Caco-2 (cell line): ENCODE measurements around the gene CRB1. TPM values are rescaled to one million over a fixed set of nuclear protein-coding genes. Genes with fewer than 3 reads are reported as not detected.

Experiments
- BruUV-seq: library from RNA; stranded (reverse); fragments of 400-500 nt; replicated peaks from 2 replicates; lab custom pipeline; 2021; lab: Mats Ljungman, UMichigan
- CTCF ChIA-PET: fragments of 300-600 bp; sonication (Branson Sonifier 250); formaldehyde crosslinking; loops from one replicate; lab custom pipeline; 2022; ENCODE audit warnings: antibody characterized with exemption; lab: Charles Lee
- POLR2A ChIA-PET: fragments of 300-600 bp; sonication (Branson Sonifier 250); formaldehyde crosslinking; loops from one replicate; lab custom pipeline; 2022; ENCODE audit warnings: antibody characterized with exemption; lab: Charles Lee
- DNase-seq, 2 experiments: peaks; one replicate each; pipeline versions ENCODE4 v3.0.0 to v3.0.0-alpha.2; 2020 to 2022
- H3K27me3 ChIP-seq: replicated peaks from 2 replicates; pipeline ENCODE4 v1.6.0; 2011; ENCODE audit warnings: low read length; ENCODE audit not compliant: control insufficient read depth, insufficient read depth
- H3K36me3 ChIP-seq: 2 replicates; pipeline ENCODE4 v1.5.1; 2011; ENCODE audit warnings: low read length; ENCODE audit not compliant: control insufficient read depth, insufficient read depth
- H3K4me1 ChIP-seq: fragments of 250-450 bp; sonication (Bioruptor Pico); 2 replicates; pipeline ENCODE4 v1.5.1; 2020; ENCODE audit warnings: mild to moderate bottlenecking
- H3K4me3 ChIP-seq: 2 replicates; pipeline ENCODE4 v1.5.1; 2011; ENCODE audit warnings: low read depth, mild to moderate bottlenecking, control low read depth, low read length
- H3K9me3 ChIP-seq: fragments of 250-450 bp; sonication (Bioruptor Pico); 2 replicates; pipeline ENCODE4 v1.5.1; 2020; ENCODE audit warnings: mild to moderate bottlenecking, moderate library complexity
- H3K27ac Mint-ChIP-seq: one replicate; pipeline ENCODE4 v1.8.0; 2022; ENCODE audit warnings: mixed read lengths; ENCODE audit not compliant: unreplicated experiment
- H3K27me3 Mint-ChIP-seq: one replicate; pipeline ENCODE4 v1.8.0; 2022; ENCODE audit warnings: mixed read lengths; ENCODE audit not compliant: insufficient read depth, unreplicated experiment
- H3K36me3 Mint-ChIP-seq: one replicate; pipeline ENCODE4 v1.8.0; 2022; ENCODE audit warnings: mild to moderate bottlenecking, mixed read lengths; ENCODE audit not compliant: insufficient read depth, unreplicated experiment
- H3K4me1 Mint-ChIP-seq: one replicate; pipeline ENCODE4 v1.8.0; 2022; ENCODE audit warnings: low read depth, mixed read lengths; ENCODE audit not compliant: unreplicated experiment
- H3K4me3 Mint-ChIP-seq: one replicate; pipeline ENCODE4 v1.8.0; 2022; ENCODE audit warnings: mild to moderate bottlenecking, moderate library complexity, mixed read lengths; ENCODE audit not compliant: unreplicated experiment
- H3K9me3 Mint-ChIP-seq: one replicate; pipeline ENCODE4 v1.8.0; 2022; ENCODE audit warnings: mixed read lengths; ENCODE audit not compliant: unreplicated experiment
- intact Hi-C: fragments of 100-400 bp; cut with micrococcal nuclease; formaldehyde crosslinking; loops from one replicate; pipeline ENCODE4 v1.10.0; 2022; ENCODE audit not compliant: unreplicated experiment
- total RNA-seq: library from RNA; stranded (reverse); gene quantifications from 2 replicates; pipeline ENCODE4 v1.2.3, GENCODE V29; 2022
- TF ChIP-seq, protein P1 (sequence below), 2 experiments: fragments of 200-600 bp in 1 of 2; IDR thresholded peaks; 1 replicate in 1 of 2; 2 replicates in 1 of 2; pipeline versions ENCODE4 v1.5.1 to v1.8.0; 2011 to 2022; ENCODE audit warnings: antibody characterized with exemption in 1 of 2, control low read depth in 1 of 2, inconsistent platforms in 1 of 2, low read depth in 1 of 2, low read length in 1 of 2, mild to moderate bottlenecking in 1 of 2, moderate library complexity in 1 of 2; ENCODE audit not compliant: insufficient read depth in 1 of 2, severe bottlenecking in 1 of 2, unreplicated experiment in 1 of 2

Gene CRB1
- total RNA-seq, 1 experiment from 2014 or later: not detected

DNA sequence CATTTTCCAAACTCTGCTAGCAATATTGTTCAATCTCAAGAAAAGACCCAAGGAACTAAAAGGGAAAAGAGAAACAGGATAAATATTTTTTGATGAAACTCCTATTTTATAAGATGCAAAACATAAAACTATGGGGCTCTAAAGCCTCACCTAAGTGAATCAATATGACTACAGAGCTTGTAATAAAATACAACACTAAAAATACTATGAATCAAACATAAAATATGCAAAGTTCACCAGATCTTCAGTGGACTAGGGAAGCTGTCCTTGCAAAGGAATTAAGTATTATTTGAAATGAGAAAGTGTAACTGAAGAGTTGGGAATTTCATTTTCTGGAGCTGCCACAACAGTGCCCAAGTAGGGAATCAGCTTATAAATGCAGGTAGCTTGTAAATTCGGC, 124.5 kb downstream of the CRB1 start:
- Mint-ChIP-seq H3K27ac (no peak overlapping the region), H3K27me3 (no peaks in the 10 kb centered on the region), H3K36me3 (no peaks in the 10 kb centered on the region), H3K4me3 (no peak overlapping the region), H3K9me3 (no peaks in the 10 kb centered on the region), H3K4me1 (no peaks in the 10 kb centered on the region)
- intact Hi-C loops: no loop called here
- DNase-seq: no peak
- Histone ChIP-seq H3K9me3 (no peaks in the 10 kb centered on the region), H3K27me3 (no peaks in the 10 kb centered on the region), H3K4me3 (no peak overlapping the region), H3K4me1 (no peaks in the 10 kb centered on the region), H3K36me3 (no peaks in the 10 kb centered on the region)
- CTCF ChIA-PET: no interaction called here
- POLR2A ChIA-PET: no interaction called here
- TF ChIP-seq, protein P1, sequence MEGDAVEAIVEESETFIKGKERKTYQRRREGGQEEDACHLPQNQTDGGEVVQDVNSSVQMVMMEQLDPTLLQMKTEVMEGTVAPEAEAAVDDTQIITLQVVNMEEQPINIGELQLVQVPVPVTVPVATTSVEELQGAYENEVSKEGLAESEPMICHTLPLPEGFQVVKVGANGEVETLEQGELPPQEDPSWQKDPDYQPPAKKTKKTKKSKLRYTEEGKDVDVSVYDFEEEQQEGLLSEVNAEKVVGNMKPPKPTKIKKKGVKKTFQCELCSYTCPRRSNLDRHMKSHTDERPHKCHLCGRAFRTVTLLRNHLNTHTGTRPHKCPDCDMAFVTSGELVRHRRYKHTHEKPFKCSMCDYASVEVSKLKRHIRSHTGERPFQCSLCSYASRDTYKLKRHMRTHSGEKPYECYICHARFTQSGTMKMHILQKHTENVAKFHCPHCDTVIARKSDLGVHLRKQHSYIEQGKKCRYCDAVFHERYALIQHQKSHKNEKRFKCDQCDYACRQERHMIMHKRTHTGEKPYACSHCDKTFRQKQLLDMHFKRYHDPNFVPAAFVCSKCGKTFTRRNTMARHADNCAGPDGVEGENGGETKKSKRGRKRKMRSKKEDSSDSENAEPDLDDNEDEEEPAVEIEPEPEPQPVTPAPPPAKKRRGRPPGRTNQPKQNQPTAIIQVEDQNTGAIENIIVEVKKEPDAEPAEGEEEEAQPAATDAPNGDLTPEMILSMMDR (IDR thresholded peaks at IDR 0.05; ENCODE audit: insufficient read depth in 1 of 2, low read depth in 1 of 2, low read length in 1 of 2, severe bottlenecking in 1 of 2, unreplicated experiment in 1 of 2): no peak
- BruUV-seq: no TSS peak

DNA sequence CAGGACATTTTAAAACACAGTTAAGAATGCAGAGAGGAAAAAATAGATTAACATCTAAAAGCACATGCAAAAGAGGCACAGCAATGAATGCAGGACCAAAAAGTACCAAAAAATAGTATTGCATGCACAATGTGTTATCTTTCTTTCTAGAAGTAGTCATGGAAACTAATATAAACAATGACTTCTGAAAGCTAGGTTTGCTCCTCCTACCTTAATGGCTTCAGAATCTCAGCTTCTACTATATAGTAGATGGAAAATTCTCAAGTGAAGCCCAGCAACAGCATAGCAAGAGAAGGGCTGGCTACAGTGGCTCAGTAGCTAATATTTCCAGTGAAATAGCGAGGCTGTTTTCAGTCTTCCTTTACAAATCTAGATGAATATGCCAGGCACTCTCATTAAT, 125.1 kb downstream of the CRB1 start:
- no peaks in the 10 kb centered on the region for H3K36me3 Mint-ChIP-seq
- no peak for DNase-seq
- H3K9me3 ChIP-seq: no peaks in the 10 kb centered on the region
- ChIA-PET POLR2A (no interaction called here), CTCF (no interaction called here)
- intact Hi-C loops: no loop called here
- no peak overlapping the region for H3K27ac Mint-ChIP-seq
- no peaks in the 10 kb centered on the region for H3K27me3 Mint-ChIP-seq
- H3K9me3 Mint-ChIP-seq: no peaks in the 10 kb centered on the region
- no peaks in the 10 kb centered on the region for H3K36me3 ChIP-seq
- H3K4me1 ChIP-seq: no peaks in the 10 kb centered on the region
- no peak overlapping the region for H3K4me3 Mint-ChIP-seq
- BruUV-seq: no TSS peak
- H3K27me3 ChIP-seq: no peaks in the 10 kb centered on the region
- H3K4me1 Mint-ChIP-seq: no peaks in the 10 kb centered on the region
- TF ChIP-seq, protein P1 (IDR thresholded peaks at IDR 0.05; ENCODE audit: insufficient read depth in 1 of 2, low read depth in 1 of 2, low read length in 1 of 2, severe bottlenecking in 1 of 2, unreplicated experiment in 1 of 2): no peak
- H3K4me3 ChIP-seq: no peak overlapping the region

DNA sequence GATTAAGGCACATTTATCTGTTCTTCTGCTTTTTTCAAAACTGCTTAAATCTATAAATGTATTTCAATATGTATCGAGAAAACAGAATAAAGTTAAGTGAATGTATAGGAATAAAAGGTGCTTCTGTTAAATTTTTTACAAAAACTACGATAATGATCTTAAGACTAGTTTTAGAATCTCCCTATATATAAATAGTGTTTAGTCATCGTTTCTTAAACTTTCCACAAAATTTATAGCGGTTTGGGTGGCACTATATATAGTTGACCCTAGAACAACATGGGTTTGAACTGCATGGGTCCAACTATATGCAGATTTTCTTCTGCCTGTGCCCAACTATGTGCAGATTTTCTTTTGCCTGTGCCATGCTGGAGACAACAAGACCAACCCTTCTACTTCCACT, 125.7 kb downstream of the CRB1 start:
- Mint-ChIP-seq H3K4me3 (no peak overlapping the region), H3K9me3 (no peaks in the 10 kb centered on the region), H3K4me1 (no peaks in the 10 kb centered on the region), H3K27ac (no peak overlapping the region), H3K27me3 (no peaks in the 10 kb centered on the region), H3K36me3 (no peaks in the 10 kb centered on the region)
- TF ChIP-seq, protein P1 (IDR thresholded peaks at IDR 0.05; ENCODE audit: insufficient read depth in 1 of 2, low read depth in 1 of 2, low read length in 1 of 2, severe bottlenecking in 1 of 2, unreplicated experiment in 1 of 2): no peak
- no peak overlapping the region for H3K4me3 ChIP-seq
- H3K27me3 ChIP-seq: no peaks in the 10 kb centered on the region
- CTCF ChIA-PET: no interaction called here
- no peaks in the 10 kb centered on the region for H3K36me3 ChIP-seq
- H3K4me1 ChIP-seq: no peaks in the 10 kb centered on the region
- no TSS peak for BruUV-seq
- DNase-seq: no peak
- no peaks in the 10 kb centered on the region for H3K9me3 ChIP-seq
- POLR2A ChIA-PET: no interaction called here
- intact Hi-C loops: no loop called here
